A549 (cell line): ENCODE measurements around the gene MYO18A.

ENCODE experiments used
- HOXA7 ChIP-seq: fragments of 250-450 bp; sonication (Bioruptor Pico); IDR thresholded peaks from 2 replicates; pipeline ENCODE4 v1.5.0; 2020; ENCODE audit warnings: mild to moderate bottlenecking, moderate library complexity
- TF ChIP-seq, protein P1 (sequence below): fragments of >200 bp; sonication (Bioruptor Twin); formaldehyde crosslinking; IDR thresholded peaks from 3 replicates; pipeline ENCODE4 v1.5.1; 2016

DNA sequence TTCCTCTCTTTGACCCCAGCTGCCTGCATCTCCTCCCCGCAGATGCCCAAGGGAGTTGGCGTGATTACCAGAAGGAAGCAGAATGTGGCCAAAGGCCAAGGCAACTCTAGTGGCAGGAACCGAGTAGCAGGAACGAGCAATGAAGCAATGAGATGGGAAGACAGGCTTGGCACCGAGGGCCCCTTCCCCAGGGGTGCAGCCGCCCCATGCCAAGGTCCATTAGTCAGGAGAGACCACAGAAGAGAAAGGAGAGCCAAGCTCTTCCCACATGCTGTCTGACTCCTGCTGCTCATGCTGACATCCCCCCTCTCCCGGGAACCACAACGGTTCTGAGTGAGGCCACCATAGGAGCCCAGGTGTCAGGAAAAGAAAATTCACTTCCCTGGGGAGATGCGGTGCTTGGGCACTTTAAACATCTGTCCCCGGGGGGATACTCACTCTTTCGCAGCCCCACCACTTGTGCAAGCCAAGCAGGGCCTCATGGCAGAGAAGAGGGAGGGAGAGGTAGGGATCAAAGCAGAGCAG is 67.4 kb downstream of the MYO18A start:
- TF ChIP-seq, protein P1, sequence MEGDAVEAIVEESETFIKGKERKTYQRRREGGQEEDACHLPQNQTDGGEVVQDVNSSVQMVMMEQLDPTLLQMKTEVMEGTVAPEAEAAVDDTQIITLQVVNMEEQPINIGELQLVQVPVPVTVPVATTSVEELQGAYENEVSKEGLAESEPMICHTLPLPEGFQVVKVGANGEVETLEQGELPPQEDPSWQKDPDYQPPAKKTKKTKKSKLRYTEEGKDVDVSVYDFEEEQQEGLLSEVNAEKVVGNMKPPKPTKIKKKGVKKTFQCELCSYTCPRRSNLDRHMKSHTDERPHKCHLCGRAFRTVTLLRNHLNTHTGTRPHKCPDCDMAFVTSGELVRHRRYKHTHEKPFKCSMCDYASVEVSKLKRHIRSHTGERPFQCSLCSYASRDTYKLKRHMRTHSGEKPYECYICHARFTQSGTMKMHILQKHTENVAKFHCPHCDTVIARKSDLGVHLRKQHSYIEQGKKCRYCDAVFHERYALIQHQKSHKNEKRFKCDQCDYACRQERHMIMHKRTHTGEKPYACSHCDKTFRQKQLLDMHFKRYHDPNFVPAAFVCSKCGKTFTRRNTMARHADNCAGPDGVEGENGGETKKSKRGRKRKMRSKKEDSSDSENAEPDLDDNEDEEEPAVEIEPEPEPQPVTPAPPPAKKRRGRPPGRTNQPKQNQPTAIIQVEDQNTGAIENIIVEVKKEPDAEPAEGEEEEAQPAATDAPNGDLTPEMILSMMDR, result no peak
- TF ChIP-seq HOXA7, result no peak
